WTC11 (cell line): ENCODE measurements around the gene CFAP77. TPM values are rescaled to one million over a fixed set of nuclear protein-coding genes. Genes with fewer than 3 reads are reported as not detected.

ENCODE experiments used
- ATAC-seq: fragments of 200-7000 bp; cut with Tn5 transposase; 2 replicates; pipeline ENCODE4 v1.10.0; 2021; ENCODE audit warnings: mild to moderate bottlenecking, moderate library complexity
- CTCF ChIA-PET: fragments of 300-600 bp; sonication (Branson Sonifier 250); formaldehyde crosslinking; loops from one replicate; lab custom pipeline; 2021; ENCODE audit warnings: antibody characterized with exemption; lab: Charles Lee
- POLR2A ChIA-PET: fragments of 350-600 bp; sonication (Branson Sonifier 250); formaldehyde crosslinking; loops from one replicate; lab custom pipeline; 2021; ENCODE audit warnings: antibody characterized with exemption; lab: Charles Lee
- DNase-seq: peaks from one replicate; pipeline ENCODE4 v3.0.0; 2021; ENCODE audit warnings: low spot score
- H3K27ac Mint-ChIP-seq: 2 replicates; pipeline ENCODE4 v1.8.0; 2021; ENCODE audit warnings: mixed read lengths
- H3K27me3 Mint-ChIP-seq: 2 replicates; pipeline ENCODE4 v1.8.0; 2021; ENCODE audit warnings: low read depth, mild to moderate bottlenecking, moderate library complexity, mixed read lengths
- H3K36me3 Mint-ChIP-seq: 2 replicates; pipeline ENCODE4 v1.8.0; 2021; ENCODE audit warnings: mixed read lengths
- H3K4me1 Mint-ChIP-seq: 2 replicates; pipeline ENCODE4 v1.8.0; 2022; ENCODE audit warnings: mixed read lengths
- H3K4me3 Mint-ChIP-seq: 2 replicates; pipeline ENCODE4 v1.8.0; 2021; ENCODE audit warnings: mild to moderate bottlenecking, moderate library complexity, mixed read lengths
- H3K9me3 Mint-ChIP-seq: 2 replicates; pipeline ENCODE4 v1.8.0; 2021; ENCODE audit warnings: mixed read lengths
- ARID4B ChIP-seq: sonication (generic); formaldehyde crosslinking; IDR thresholded peaks from 2 replicates; pipeline ENCODE4 v1.8.0; 2023; ENCODE audit warnings: missing genetic modification reagents, mild to moderate bottlenecking, borderline replicate concordance
- ATF3 ChIP-seq: sonication (generic); formaldehyde crosslinking; conservative IDR thresholded peaks from 2 replicates; pipeline ENCODE4 v1.8.1; 2022; ENCODE audit warnings: mild to moderate bottlenecking, missing genetic modification reagents
- CBFB ChIP-seq: sonication (generic); formaldehyde crosslinking; IDR thresholded peaks from 2 replicates; pipeline ENCODE4 v1.8.1; 2022; ENCODE audit warnings: mild to moderate bottlenecking, low read depth, missing genetic modification reagents
- CREB1 ChIP-seq: sonication (generic); formaldehyde crosslinking; IDR thresholded peaks from 2 replicates; pipeline ENCODE4 v1.8.0; 2023; ENCODE audit warnings: mild to moderate bottlenecking, missing genetic modification reagents
- ETV6 ChIP-seq: sonication (generic); formaldehyde crosslinking; IDR thresholded peaks from 2 replicates; pipeline ENCODE4 v1.8.1; 2022; ENCODE audit warnings: mild to moderate bottlenecking, missing genetic modification reagents
- HMGXB4 ChIP-seq: sonication (generic); formaldehyde crosslinking; IDR thresholded peaks from 2 replicates; pipeline ENCODE4 v1.8.1; 2023; ENCODE audit warnings: mild to moderate bottlenecking, moderate library complexity, missing genetic modification reagents
- JUN ChIP-seq: sonication (generic); formaldehyde crosslinking; IDR thresholded peaks from 2 replicates; pipeline ENCODE4 v1.8.0; 2023; ENCODE audit warnings: mild to moderate bottlenecking, missing genetic modification reagents
- NR1H2 ChIP-seq: sonication (generic); formaldehyde crosslinking; IDR thresholded peaks from 2 replicates; pipeline ENCODE4 v1.9.0; 2021; ENCODE audit warnings: mild to moderate bottlenecking, moderate library complexity, missing genetic modification reagents
- RELA ChIP-seq: sonication (generic); formaldehyde crosslinking; IDR thresholded peaks from 2 replicates; pipeline ENCODE4 v1.8.1; 2022; ENCODE audit warnings: missing genetic modification reagents, mild to moderate bottlenecking, borderline replicate concordance
- SMAD3 ChIP-seq: sonication (generic); formaldehyde crosslinking; IDR thresholded peaks from 2 replicates; pipeline ENCODE4 v1.8.0; 2022; ENCODE audit warnings: missing genetic modification reagents, mild to moderate bottlenecking, borderline replicate concordance
- TEAD1 ChIP-seq: sonication (generic); formaldehyde crosslinking; IDR thresholded peaks from 2 replicates; pipeline ENCODE4 v1.8.0; 2022; ENCODE audit warnings: mild to moderate bottlenecking, missing genetic modification reagents
- ZBTB21 ChIP-seq: sonication (generic); formaldehyde crosslinking; IDR thresholded peaks from 2 replicates; pipeline ENCODE4 v1.8.1; 2023; ENCODE audit warnings: mild to moderate bottlenecking, missing genetic modification reagents, borderline replicate concordance
- ZNF121 ChIP-seq: sonication (generic); formaldehyde crosslinking; IDR thresholded peaks from 2 replicates; pipeline ENCODE4 v1.8.0; 2023; ENCODE audit warnings: missing genetic modification reagents
- ZNF317 ChIP-seq: sonication (generic); formaldehyde crosslinking; IDR thresholded peaks from 2 replicates; pipeline ENCODE4 v1.8.1; 2023; ENCODE audit warnings: low read depth, mild to moderate bottlenecking, moderate library complexity, missing genetic modification reagents, borderline replicate concordance
- ZNF396 ChIP-seq: fragments of 250-450 bp; sonication (Bioruptor Pico); IDR thresholded peaks from 2 replicates; pipeline ENCODE4 v1.8.0; 2021; ENCODE audit warnings: mild to moderate bottlenecking, moderate library complexity, borderline replicate concordance
- ZNF416 ChIP-seq: fragments of 250-450 bp; sonication (Bioruptor Pico); IDR thresholded peaks from 2 replicates; pipeline ENCODE4 v1.9.0; 2021; ENCODE audit warnings: mild to moderate bottlenecking, inconsistent platforms
- total RNA-seq: library from RNA; stranded (reverse); gene quantifications from 3 replicates; pipeline ENCODE4 v1.2.3, GENCODE V29; 2021
- TF ChIP-seq, protein P1 (sequence below): sonication (generic); formaldehyde crosslinking; IDR thresholded peaks from 2 replicates; pipeline ENCODE4 v1.8.1; 2023; ENCODE audit warnings: mild to moderate bottlenecking, missing genetic modification reagents, borderline replicate concordance
- TF ChIP-seq, protein P2 (sequence below): sonication (generic); formaldehyde crosslinking; conservative IDR thresholded peaks from 2 replicates; pipeline ENCODE4 v1.8.1; 2023; ENCODE audit warnings: mild to moderate bottlenecking, low read depth, missing genetic modification reagents, moderate library complexity
- TF ChIP-seq, protein P3 (sequence below): fragments of 250-450 bp; sonication (Bioruptor Pico); IDR thresholded peaks from 2 replicates; pipeline ENCODE4 v2.1.2; 2022; ENCODE audit warnings: mild to moderate bottlenecking, moderate library complexity

Gene CFAP77
- total RNA-seq, 1 experiment from 2014 or later = 1.2 TPM

GRCh38 chr9:132413926-132414325 lies 3.9 kb downstream of the CFAP77 start:
- no peak for TF ChIP-seq RELA
- no peak for TF ChIP-seq CBFB (CRISPR knock-in tag)
- TF ChIP-seq NR1H2 = no peak
- no peak for TF ChIP-seq ZBTB21 (CRISPR knock-in tag)
- TF ChIP-seq ATF3 (CRISPR knock-in tag) = no peak
- TF ChIP-seq, protein P1, sequence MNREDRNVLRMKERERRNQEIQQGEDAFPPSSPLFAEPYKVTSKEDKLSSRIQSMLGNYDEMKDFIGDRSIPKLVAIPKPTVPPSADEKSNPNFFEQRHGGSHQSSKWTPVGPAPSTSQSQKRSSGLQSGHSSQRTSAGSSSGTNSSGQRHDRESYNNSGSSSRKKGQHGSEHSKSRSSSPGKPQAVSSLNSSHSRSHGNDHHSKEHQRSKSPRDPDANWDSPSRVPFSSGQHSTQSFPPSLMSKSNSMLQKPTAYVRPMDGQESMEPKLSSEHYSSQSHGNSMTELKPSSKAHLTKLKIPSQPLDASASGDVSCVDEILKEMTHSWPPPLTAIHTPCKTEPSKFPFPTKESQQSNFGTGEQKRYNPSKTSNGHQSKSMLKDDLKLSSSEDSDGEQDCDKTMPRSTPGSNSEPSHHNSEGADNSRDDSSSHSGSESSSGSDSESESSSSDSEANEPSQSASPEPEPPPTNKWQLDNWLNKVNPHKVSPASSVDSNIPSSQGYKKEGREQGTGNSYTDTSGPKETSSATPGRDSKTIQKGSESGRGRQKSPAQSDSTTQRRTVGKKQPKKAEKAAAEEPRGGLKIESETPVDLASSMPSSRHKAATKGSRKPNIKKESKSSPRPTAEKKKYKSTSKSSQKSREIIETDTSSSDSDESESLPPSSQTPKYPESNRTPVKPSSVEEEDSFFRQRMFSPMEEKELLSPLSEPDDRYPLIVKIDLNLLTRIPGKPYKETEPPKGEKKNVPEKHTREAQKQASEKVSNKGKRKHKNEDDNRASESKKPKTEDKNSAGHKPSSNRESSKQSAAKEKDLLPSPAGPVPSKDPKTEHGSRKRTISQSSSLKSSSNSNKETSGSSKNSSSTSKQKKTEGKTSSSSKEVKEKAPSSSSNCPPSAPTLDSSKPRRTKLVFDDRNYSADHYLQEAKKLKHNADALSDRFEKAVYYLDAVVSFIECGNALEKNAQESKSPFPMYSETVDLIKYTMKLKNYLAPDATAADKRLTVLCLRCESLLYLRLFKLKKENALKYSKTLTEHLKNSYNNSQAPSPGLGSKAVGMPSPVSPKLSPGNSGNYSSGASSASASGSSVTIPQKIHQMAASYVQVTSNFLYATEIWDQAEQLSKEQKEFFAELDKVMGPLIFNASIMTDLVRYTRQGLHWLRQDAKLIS (CRISPR knock-in tag) = no peak
- TF ChIP-seq SMAD3 = no peak
- TF ChIP-seq TEAD1 = no peak
- TF ChIP-seq, protein P2, sequence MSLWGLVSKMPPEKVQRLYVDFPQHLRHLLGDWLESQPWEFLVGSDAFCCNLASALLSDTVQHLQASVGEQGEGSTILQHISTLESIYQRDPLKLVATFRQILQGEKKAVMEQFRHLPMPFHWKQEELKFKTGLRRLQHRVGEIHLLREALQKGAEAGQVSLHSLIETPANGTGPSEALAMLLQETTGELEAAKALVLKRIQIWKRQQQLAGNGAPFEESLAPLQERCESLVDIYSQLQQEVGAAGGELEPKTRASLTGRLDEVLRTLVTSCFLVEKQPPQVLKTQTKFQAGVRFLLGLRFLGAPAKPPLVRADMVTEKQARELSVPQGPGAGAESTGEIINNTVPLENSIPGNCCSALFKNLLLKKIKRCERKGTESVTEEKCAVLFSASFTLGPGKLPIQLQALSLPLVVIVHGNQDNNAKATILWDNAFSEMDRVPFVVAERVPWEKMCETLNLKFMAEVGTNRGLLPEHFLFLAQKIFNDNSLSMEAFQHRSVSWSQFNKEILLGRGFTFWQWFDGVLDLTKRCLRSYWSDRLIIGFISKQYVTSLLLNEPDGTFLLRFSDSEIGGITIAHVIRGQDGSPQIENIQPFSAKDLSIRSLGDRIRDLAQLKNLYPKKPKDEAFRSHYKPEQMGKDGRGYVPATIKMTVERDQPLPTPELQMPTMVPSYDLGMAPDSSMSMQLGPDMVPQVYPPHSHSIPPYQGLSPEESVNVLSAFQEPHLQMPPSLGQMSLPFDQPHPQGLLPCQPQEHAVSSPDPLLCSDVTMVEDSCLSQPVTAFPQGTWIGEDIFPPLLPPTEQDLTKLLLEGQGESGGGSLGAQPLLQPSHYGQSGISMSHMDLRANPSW (CRISPR knock-in tag) = no peak
- TF ChIP-seq JUN = no peak
- TF ChIP-seq CREB1 (CRISPR knock-in tag) = no peak
- DNase-seq (no peak), ATAC-seq (no peak)
- peaks cover 34% of the 10 kb centered on the region for H3K4me1 Mint-ChIP-seq
- CTCF ChIA-PET = interaction anchor here (0.9 to 2.1 kb wide), 8 partner anchors 33 to 165 kb away, joined by 3 to 12 read pairs (median 5); no protein-coding TSS in a partner anchor
- H3K36me3 Mint-ChIP-seq = no peaks in the 10 kb centered on the region
- peaks cover 18% of the 10 kb centered on the region for H3K27me3 Mint-ChIP-seq
- H3K4me3 Mint-ChIP-seq = no peak overlapping the region
- POLR2A ChIA-PET = interaction anchor here (0.6 to 1.0 kb wide), 2 partner anchors 42 to 96 kb away, joined by 3 read pairs; no protein-coding TSS in a partner anchor
- H3K9me3 Mint-ChIP-seq = no peaks in the 10 kb centered on the region
- no peak overlapping the region for H3K27ac Mint-ChIP-seq

- CTCF ChIA-PET = interaction anchor here (0.8 to 2.1 kb wide), 11 partner anchors 32 to 164 kb away, joined by 3 to 12 read pairs (median 4); no protein-coding TSS in a partner anchor
- POLR2A ChIA-PET = interaction anchor here (0.5 to 1.0 kb wide), 3 partner anchors 42 to 386 kb away, joined by 3 to 4 read pairs (median 3); no protein-coding TSS in a partner anchor
- Mint-ChIP-seq H3K4me3 (no peak overlapping the region), H3K36me3 (no peaks in the 10 kb centered on the region), H3K27ac (no peak overlapping the region), H3K27me3 (peaks cover 10% of the 10 kb centered on the region), H3K9me3 (no peaks in the 10 kb centered on the region), H3K4me1 (peaks cover 30% of the 10 kb centered on the region)
- ATAC-seq (no peak), DNase-seq (no peak)
- TF ChIP-seq HMGXB4 (CRISPR knock-in tag) = no peak
- TF ChIP-seq ZNF416 (CRISPR knock-in tag) = no peak
- TF ChIP-seq ETV6 = no peak
- TF ChIP-seq ZNF396 (CRISPR knock-in tag) = no peak
- TF ChIP-seq ZNF317 (CRISPR knock-in tag) = no peak
- TF ChIP-seq ZNF121 (CRISPR knock-in tag) = no peak
- TF ChIP-seq ARID4B (CRISPR knock-in tag) = no peak
- TF ChIP-seq, protein P3, sequence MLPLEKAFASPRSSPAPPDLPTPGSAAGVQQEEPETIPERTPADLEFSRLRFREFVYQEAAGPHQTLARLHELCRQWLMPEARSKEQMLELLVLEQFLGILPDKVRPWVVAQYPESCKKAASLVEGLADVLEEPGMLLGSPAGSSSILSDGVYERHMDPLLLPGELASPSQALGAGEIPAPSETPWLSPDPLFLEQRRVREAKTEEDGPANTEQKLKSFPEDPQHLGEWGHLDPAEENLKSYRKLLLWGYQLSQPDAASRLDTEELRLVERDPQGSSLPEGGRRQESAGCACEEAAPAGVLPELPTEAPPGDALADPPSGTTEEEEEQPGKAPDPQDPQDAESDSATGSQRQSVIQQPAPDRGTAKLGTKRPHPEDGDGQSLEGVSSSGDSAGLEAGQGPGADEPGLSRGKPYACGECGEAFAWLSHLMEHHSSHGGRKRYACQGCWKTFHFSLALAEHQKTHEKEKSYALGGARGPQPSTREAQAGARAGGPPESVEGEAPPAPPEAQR = no peak
Measured at GRCh38 chr9:132414731-132415130, 4.7 kb downstream of the CFAP77 start.
